OCI-LY1 (cell line): ENCODE data around the gene ARMH3.

Experiments used
- H2AFZ ChIP-seq: fragments of 200-600 bp; sonication (generic), shearing (Covaris generic); 2 replicates; pipeline ENCODE4 v1.6.0; 2014; ENCODE audit warnings: antibody characterized with exemption, mild to moderate bottlenecking, low read length
- H3F3A ChIP-seq: fragments of 200-600 bp; sonication (generic), shearing (Covaris generic); 2 replicates; pipeline ENCODE4 v1.6.0; 2014; ENCODE audit warnings: mild to moderate bottlenecking, antibody characterized with exemption, low read length, moderate library complexity; ENCODE audit not compliant: insufficient read depth
- H3K27ac ChIP-seq: fragments of 200-600 bp; sonication (generic); 2 replicates; pipeline ENCODE4 v1.5.1; 2014; ENCODE audit warnings: low read length, mixed run types, mild to moderate bottlenecking, low read depth; ENCODE audit not compliant: poor library complexity, severe bottlenecking
- H3K27me3 ChIP-seq: fragments of 200-600 bp; sonication (generic); 2 replicates; pipeline ENCODE4 v1.6.0; 2014; ENCODE audit warnings: antibody characterized with exemption, mild to moderate bottlenecking, low read length, moderate library complexity; ENCODE audit not compliant: insufficient read depth
- H3K36me3 ChIP-seq: fragments of 200-600 bp; sonication (generic); 2 replicates; pipeline ENCODE4 v1.6.1; 2014; ENCODE audit warnings: mild to moderate bottlenecking, antibody characterized with exemption, low read length, moderate library complexity, mixed read lengths; ENCODE audit not compliant: insufficient read depth
- H3K4me1 ChIP-seq: fragments of 200-600 bp; sonication (generic); 2 replicates; pipeline ENCODE4 v1.5.1; 2014; ENCODE audit warnings: mild to moderate bottlenecking, low read length, moderate library complexity; ENCODE audit not compliant: insufficient read depth, severe bottlenecking
- H3K4me2 ChIP-seq: fragments of 200-600 bp; sonication (generic), shearing (Covaris generic); 2 replicates; pipeline ENCODE4 v1.6.1; 2014; ENCODE audit warnings: low read length
- H3K4me3 ChIP-seq: fragments of 200-600 bp; sonication (generic); 2 replicates; pipeline ENCODE4 v1.5.1; 2014; ENCODE audit warnings: low read length, low read depth, mild to moderate bottlenecking, mixed read lengths; ENCODE audit not compliant: poor library complexity, severe bottlenecking
- H3K79me2 ChIP-seq: fragments of 200-600 bp; shearing (Covaris generic); 2 replicates; pipeline ENCODE4 v1.6.1; 2016; ENCODE audit warnings: mixed run types, low read length, mixed read lengths; ENCODE audit not compliant: insufficient read depth
- H3K9ac ChIP-seq: fragments of 200-600 bp; sonication (generic), shearing (Covaris generic); 2 replicates; pipeline ENCODE4 v1.6.1; 2014; ENCODE audit warnings: mild to moderate bottlenecking, low read length, mixed read lengths
- H3K9me2 ChIP-seq: fragments of 200-600 bp; sonication (generic), shearing (Covaris generic); 2 replicates; pipeline ENCODE4 v1.6.1; 2014; ENCODE audit warnings: low read depth, mild to moderate bottlenecking, low read length, mixed read lengths
- H3K9me3 ChIP-seq: fragments of 200-600 bp; shearing (Covaris generic); 2 replicates; pipeline ENCODE4 v1.6.1; 2014; ENCODE audit warnings: low read length, mixed read lengths
- H4K20me1 ChIP-seq: fragments of 200-600 bp; sonication (generic), shearing (Covaris generic); 2 replicates; pipeline ENCODE4 v1.6.0; 2016; ENCODE audit warnings: mild to moderate bottlenecking, low read length; ENCODE audit not compliant: insufficient read depth
- CTCF ChIP-seq: fragments of 200-600 bp; sonication (generic), shearing (Covaris generic); IDR thresholded peaks from 2 replicates; pipeline ENCODE4 v1.5.1; 2017; ENCODE audit warnings: mild to moderate bottlenecking, antibody characterized with exemption, low read length, moderate library complexity, mixed read lengths
- EZH2 ChIP-seq: fragments of 200-600 bp; sonication (generic), shearing (Covaris generic); IDR thresholded peaks from 2 replicates; pipeline ENCODE4 v1.8.0; 2017; ENCODE audit warnings: borderline replicate concordance, mixed run types, mild to moderate bottlenecking, antibody characterized with exemption, low read length, moderate library complexity, mixed read lengths

Gene ARMH3

GRCh38 chr10:101875068-101875688 is 180.8 kb downstream of the ARMH3 start:
- Histone ChIP-seq H3K4me3 (no peak overlapping the region), H3K27ac (no peak overlapping the region), H3K9me3 (no peaks in the 10 kb centered on the region), H2AFZ (no peak overlapping the region), H3K4me1 (no peaks in the 10 kb centered on the region), H3F3A (no peaks in the 10 kb centered on the region), H3K36me3 (no peaks in the 10 kb centered on the region), H3K27me3 (no peaks in the 10 kb centered on the region), H3K9me2 (no peaks in the 10 kb centered on the region), H3K4me2 (no peak overlapping the region), H4K20me1 (no peaks in the 10 kb centered on the region), H3K9ac (no peak overlapping the region), H3K79me2 (no peaks in the 10 kb centered on the region)
- TF ChIP-seq EZH2, result no peak
- no peak for TF ChIP-seq CTCF

- H4K20me1 ChIP-seq, result no peaks in the 10 kb centered on the region
- H3K79me2 ChIP-seq, result no peaks in the 10 kb centered on the region
- H3K36me3 ChIP-seq, result no peaks in the 10 kb centered on the region
- H3K4me1 ChIP-seq, result no peaks in the 10 kb centered on the region
- no peak overlapping the region for H3K4me3 ChIP-seq
- H3F3A ChIP-seq, result no peaks in the 10 kb centered on the region
- TF ChIP-seq EZH2 (no peak), CTCF (no peak)
- no peak overlapping the region for H3K9ac ChIP-seq
- no peak overlapping the region for H3K4me2 ChIP-seq
- H3K9me3 ChIP-seq, result no peaks in the 10 kb centered on the region
- no peak overlapping the region for H2AFZ ChIP-seq
- no peaks in the 10 kb centered on the region for H3K9me2 ChIP-seq
- no peak overlapping the region for H3K27ac ChIP-seq
- H3K27me3 ChIP-seq, result no peaks in the 10 kb centered on the region
Measured at GRCh38 chr10:101874252-101874651, 181.7 kb downstream of the ARMH3 start.

GRCh38 chr10:101867931-101868330 is 188.0 kb downstream of the ARMH3 start:
- Histone ChIP-seq H3K4me2 (no peak overlapping the region), H3K9me2 (no peaks in the 10 kb centered on the region), H3K9me3 (no peaks in the 10 kb centered on the region), H3K4me1 (no peaks in the 10 kb centered on the region), H3K9ac (no peak overlapping the region), H3K36me3 (no peaks in the 10 kb centered on the region; the same call in 1 of the 2 replicates), H3K27me3 (no peaks in the 10 kb centered on the region), H3K27ac (no peak overlapping the region), H4K20me1 (no peaks in the 10 kb centered on the region), H3K79me2 (no peaks in the 10 kb centered on the region), H2AFZ (no peak overlapping the region), H3F3A (no peaks in the 10 kb centered on the region), H3K4me3 (no peak overlapping the region)
- TF ChIP-seq CTCF (no peak), EZH2 (no peak)
